HG03439 (cell line): Measurements from ENCODE around the gene ANXA2R.
"Not testable (repeated sequence)": the region's sequence is repeated elsewhere in the genome, so short reads cannot be mapped to it uniquely, and the experiment has no call there.

Experiments used
- ATAC-seq: cut with Tn5 transposase; IDR thresholded peaks from one replicate; pipeline ENCODE4 v1.9.1; 2021; ENCODE audit warnings: mild to moderate bottlenecking, moderate library complexity; ENCODE audit not compliant: unreplicated experiment

ANXA2R gene

GRCh38 chr5:43061352-43062075 lies 21.4 kb upstream of the ANXA2R start:
- ATAC-seq = no peak

GRCh38 chr5:43060020-43060419 lies 19.9 kb upstream of the ANXA2R start:
- ATAC-seq = not testable (repeated sequence)

DNA sequence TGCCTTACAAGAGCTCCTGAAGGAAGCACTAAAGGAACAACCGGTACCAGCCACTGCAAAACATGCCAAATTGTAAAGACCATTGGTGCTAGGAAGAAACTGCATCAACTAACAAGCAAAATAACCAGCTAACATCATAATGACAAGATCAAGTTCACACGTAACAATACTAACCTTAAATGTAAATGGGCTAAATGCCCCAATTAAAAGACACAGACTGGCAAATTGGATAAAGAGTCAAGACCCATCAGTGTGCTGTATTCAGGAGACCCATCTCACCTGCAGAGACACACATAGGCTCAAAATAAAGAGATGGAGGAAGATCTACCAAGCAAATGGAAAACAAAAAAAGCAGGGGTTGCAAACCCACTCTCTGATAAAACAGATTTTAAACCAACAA lies 15.0 kb upstream of the ANXA2R start:
- ATAC-seq = not testable (repeated sequence)

DNA sequence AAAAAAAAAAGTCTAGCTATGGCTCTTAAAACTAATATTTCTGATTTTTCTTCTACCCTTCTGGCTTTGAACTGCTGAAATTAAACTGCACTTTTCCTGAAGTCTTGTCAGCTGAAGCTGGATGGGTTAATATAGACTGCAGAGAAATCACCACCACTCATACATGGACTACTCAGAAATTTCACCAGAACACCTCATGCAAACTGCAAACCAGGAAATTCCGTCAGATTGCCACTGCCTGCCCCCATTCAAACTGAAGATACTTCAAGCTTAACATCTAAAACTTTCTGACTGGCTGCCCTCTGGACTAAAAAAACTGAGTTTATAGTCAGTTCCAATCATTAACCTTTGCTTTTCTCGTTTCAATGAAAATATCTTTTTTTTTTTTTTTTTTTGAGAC lies 11.6 kb upstream of the ANXA2R start:
- ATAC-seq = no peak

DNA sequence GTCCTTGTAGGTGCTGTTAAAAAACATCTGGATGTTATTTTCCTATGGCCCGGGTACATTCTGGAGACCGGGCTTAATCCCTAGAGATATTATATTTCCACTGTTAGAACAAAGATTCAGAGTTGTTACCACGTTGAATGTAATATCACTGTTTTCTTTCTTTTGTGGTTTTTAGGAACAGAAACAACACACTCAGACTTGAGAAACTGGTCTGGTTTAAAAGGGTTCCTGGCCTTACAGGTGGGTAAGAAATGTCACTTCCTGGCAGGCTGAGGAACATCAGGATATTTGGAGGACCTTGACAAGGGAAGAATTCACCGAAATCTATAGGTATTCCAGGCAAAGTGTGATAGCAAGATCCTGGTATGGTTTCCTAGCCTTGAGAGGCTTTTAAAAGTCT lies 10.3 kb upstream of the ANXA2R start:
- ATAC-seq = no peak

- ATAC-seq = no peak
These were observed 9.1 kb upstream of the ANXA2R start for GRCh38 chr5:43049236-43049635.

DNA sequence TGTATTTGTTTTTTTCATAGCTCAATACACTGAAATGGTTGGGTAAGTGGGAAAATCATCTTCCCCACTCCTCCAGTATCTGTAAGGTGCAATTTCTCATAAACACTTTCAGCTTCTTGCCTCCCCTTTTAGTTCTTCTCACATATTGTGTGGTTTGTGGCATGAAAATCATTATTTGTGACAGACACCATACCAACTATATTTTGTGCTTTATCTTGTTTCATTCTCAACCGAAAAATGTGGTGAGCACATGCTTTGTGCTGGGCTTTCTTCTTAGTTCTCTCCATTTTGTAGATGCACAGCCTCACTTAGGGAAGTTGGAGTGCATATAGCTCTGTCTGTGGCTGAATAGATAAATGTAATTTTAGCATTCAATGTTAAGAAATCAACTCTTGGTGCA lies 6.4 kb upstream of the ANXA2R start:
- ATAC-seq = no peak

- no peak for ATAC-seq
These were observed 5.1 kb upstream of the ANXA2R start for GRCh38 chr5:43045236-43045635.

DNA sequence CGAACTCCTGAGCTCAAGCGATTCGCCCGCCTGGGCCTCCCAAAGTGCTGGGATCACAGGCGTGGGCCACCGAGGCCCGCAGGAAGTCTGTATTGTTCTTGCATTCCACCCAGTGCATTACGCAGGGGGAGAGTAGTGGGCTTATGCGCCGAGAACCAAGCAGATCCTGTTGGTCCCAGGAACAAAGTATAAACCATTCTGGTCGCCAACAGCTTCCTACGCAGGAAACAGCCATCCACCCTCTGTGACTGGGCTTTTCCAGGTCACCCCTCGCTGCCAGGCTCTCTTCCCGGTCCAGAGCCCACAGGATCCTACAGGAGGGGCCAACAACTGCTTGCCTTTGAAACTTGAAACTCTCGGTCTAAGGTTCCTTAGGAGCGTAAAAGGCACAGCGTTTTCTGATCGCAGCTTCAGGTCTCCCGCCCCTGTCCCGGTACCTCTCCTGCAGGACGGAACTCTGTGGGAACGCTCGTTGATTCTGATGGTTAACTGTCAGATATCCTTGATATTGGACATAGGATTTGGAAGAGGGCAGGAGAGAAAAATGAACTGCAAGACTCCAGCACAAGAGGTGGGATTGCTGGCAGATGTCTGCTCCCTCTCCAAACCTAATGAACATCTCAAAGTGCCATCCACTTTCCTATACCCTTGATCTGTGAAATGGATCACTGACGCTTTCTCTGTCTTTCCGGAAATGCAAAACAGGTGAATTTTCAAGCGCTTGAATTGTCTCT lies 4.2 kb upstream of the ANXA2R start:
- no peak for ATAC-seq

GRCh38 chr5:43043400-43043756 lies 3.3 kb upstream of the ANXA2R start:
- no peak for ATAC-seq

DNA sequence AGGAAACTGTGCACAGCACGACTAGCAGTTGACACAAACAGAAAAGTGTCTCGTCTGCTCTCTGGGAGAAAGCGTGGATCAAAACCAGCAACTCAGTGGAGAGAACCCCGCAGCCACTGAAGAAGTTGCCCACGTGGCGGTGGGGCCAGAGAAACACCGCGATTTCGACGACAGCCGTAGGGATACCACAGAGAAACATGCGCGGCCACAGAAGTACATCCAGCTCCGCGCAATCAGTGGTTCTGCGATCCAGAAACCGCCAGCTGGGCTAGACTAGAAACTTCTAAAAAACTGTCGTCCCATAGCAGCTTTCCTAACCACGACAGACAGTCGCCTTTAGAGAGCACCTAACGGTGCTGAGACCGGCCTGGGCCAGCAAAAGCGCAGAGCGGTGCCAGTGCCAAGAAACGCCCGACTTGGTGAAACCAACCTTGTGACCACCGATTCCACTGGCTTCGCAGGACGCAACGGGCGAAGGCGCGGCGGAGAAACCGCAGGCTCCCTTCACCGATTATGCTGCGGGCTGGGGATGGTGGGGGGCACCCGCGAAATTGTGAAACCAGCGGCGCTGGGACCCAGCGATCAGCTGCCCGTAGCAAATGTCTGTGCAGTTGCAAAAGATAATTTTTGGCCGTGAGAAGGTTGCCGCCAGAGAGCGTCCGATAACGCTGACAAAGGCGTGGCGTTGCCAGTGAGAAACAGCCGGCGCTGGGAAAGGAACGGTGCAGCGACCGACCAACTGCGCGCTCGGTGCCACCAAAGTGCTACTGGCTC lies 2.7 kb upstream of the ANXA2R start:
- peak; percentile 16 for ATAC-seq

DNA sequence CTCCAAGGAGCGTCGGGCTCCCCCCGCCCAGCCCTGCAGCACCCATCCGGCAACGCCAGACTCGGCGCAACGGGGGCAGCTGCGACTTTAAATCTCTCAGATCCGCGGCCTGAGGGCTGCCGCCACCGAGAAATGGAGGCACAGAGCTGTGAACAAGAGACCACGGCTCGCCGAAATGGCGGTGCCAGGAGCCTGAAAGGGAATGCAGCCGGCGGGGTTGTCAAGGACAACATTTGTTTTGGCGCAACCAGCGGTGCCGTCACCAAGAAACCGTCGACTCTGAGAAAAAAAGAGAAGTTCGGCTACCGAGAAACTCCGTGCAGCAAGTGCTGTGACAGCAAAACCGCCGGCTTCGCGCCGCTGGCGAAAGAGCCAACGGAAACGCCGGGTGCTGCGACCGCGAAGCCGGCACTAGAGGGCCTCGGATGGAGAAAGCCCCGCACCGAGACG lies 2.1 kb upstream of the ANXA2R start:
- ATAC-seq = peak; percentile 33

- peak; percentile 22 for ATAC-seq
These were observed 1.6 kb upstream of the ANXA2R start for GRCh38 chr5:43041669-43042175.

DNA sequence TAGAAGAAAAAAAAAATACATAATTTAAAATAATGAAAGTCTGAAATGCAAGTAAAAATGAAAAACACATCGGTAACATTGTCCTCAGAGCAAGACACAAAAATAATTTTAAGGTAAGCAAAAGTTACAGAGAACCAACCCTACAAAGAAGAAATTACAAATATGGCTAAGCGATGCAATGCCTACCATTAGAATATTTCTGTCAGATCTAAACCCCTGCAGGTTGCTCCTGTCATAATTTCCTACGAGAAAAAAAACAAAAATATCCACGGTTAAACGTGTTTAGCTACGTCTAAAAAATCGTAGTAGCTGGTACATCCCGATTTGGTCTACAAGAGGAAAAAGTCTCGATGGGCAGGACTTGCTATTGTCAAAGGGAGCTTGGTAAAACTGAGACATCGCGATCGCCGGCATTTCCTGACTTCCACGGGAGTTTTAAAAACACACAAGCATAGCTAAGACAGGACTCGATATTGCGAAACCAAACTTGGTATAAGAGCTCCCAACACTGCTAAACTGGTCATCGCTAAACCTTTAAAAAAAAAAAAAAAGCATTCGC lies 1.1 kb upstream of the ANXA2R start:
- ATAC-seq = no peak

DNA sequence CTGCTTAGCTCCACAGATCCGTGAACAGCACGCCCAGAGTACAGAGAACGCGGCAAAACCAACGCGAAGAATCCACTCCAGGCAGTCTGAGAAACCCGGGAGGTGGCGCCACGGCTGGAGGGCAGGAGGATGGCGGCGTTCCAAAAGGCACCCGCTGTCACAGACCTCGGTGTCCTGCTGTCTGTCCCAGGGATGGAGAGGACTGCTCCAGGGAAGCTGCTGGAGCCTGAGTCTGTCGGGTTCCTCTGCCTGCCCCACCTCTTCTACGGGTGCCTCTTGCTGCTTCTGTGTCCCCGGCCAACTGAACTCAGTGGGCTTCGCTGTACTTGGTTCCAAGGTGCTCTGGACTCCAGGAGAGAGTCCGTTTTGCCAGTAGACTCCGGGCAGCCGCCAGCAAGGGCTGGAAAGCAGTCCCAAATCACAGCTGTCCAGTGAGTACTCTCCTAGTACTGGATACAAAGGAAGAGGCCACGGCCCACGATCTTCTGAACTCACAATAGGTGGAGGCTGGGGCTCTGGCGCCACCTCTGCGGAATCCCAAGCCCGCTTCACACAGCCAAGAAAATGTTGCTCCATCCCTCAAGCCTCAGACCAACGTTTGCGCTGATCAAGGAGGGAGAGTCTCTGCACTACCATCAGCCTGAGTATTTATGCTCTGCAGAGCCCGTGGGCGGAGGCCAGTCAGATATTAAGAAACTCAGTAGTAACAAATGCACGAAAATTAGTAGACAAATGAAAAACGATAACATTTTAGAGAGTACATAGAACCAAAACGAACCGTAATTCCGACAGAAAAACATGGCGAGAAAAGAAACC lies 440 bp downstream of the ANXA2R start:
- peak; percentile 19 for ATAC-seq

DNA sequence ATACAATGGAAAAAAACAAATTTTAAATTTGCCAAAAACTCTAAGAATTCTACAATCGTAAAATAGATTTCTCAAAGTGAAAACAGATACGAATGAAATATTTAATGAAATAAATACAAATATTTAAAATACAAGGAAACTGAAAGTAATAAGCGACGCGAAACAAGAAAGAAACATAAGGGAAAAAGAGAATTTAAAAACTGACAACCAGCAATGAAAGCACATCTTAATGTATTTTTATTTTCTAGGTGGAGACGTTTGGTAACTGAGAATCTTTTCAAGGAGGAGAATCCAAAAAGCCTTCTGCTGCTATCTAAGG lies 1.0 kb downstream of the ANXA2R start:
- no peak for ATAC-seq

DNA sequence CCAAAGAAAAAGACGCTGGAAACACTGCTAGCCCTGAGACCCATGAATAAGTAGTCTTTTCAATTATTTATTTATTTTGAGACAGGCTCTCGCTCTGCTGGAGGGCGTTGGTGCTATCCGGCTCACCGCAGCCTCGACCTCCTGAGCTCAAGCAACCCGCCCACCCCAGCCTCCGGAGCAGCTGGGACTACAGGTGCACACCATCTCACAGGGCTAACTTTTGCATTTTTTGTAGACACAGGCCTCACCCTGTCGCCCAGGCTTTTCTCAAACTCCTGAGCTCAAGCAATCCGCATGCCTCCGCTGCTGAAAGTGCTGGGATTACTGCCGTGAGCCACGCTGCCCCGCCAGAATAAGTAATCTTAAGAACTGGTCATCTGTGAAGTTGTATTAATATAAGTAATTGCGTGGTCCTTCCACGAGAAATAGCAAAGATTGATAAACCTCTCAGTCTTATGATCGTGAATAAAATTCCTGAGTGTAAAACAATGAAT lies 1.6 kb downstream of the ANXA2R start:
- no peak for ATAC-seq

DNA sequence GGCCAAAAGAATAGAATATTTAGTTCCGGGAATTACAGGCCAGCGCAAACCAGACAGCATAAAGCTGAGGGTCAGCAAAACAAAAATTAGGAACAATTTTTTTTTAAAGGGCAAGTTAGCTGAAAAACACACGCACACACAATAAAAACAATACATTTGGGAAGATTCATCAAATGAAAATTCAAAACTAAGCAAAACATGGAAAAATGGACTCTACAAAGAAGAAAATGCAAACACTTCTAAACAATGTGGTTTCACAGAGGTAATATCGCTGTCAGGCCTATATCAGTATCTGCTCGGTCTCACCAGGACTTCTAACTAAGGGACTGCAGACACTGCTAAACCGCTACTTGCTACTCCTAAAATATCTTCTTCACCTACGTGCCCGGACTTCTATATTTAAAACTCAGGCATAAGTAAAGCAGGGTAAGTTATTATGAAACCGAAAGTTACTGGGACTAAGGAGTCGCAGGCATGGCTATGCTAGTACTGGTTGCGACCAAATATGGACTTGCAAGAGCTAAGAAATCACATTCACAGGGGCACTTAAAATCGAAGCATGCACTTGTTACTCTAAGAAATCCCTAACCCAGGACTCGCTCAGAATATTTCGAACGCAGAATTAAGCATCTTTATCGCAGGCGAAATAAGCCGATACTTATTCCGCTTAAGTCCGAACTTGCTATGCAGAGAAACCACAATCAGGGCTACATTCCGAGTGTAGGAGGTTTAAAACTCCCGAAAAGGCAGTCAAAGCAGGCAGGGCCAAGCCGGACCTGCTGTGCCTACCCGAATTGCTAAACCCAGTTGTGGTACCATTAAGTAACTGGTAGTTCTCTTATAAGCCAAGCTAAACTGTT lies 2.3 kb downstream of the ANXA2R start:
- no peak for ATAC-seq

DNA sequence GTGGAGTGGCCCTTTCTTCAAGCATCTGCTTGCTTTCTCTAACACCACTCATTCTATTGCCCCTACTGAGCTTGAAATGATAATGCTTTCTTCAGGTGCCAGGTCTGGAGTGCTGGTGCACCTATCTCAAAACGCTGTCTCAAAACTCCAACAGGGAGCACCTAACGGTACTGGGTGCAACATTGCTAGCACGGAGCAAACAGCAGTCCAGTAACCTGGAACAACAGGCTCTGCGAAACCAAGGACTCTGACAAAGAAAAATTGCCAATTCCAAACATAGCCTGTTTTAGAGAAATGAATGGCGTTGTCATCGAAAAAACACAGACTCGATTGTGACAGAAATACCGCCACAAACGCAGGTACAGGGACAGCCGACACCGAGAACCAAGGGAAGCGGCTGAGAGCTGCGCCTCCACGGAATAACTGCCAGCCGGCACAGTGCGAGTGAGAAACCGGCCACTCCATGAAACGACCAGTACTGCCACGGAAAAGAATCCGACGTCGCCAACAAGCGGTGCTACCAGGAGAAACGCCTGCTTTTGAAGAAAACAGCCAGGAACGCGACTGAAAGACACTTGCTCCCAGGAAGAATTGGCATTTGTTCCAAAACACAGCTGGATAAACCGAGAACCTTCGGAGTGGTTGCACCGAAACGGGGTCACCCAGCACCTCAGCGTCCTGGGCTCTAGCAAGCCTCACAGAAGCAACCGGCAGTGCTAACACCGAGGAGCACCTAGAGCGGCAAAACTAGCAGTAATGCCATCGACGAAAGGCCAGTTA lies 3.1 kb downstream of the ANXA2R start:
- no peak for ATAC-seq
